HUDEP-2 (cell line): ENCODE measurements around the gene SFSWAP.
"Not testable (repeated sequence)": the region's sequence is repeated elsewhere in the genome, so short reads cannot be mapped to it uniquely, and the experiment has no call there.

Experiments
- DNase-seq, 76 experiments: peaks; one replicate each; lab custom pipeline; 2025; ENCODE audit not compliant: unreplicated experiment in 76 of 76; lab: John Stamatoyannopoulos, UW

SFSWAP gene

DNA sequence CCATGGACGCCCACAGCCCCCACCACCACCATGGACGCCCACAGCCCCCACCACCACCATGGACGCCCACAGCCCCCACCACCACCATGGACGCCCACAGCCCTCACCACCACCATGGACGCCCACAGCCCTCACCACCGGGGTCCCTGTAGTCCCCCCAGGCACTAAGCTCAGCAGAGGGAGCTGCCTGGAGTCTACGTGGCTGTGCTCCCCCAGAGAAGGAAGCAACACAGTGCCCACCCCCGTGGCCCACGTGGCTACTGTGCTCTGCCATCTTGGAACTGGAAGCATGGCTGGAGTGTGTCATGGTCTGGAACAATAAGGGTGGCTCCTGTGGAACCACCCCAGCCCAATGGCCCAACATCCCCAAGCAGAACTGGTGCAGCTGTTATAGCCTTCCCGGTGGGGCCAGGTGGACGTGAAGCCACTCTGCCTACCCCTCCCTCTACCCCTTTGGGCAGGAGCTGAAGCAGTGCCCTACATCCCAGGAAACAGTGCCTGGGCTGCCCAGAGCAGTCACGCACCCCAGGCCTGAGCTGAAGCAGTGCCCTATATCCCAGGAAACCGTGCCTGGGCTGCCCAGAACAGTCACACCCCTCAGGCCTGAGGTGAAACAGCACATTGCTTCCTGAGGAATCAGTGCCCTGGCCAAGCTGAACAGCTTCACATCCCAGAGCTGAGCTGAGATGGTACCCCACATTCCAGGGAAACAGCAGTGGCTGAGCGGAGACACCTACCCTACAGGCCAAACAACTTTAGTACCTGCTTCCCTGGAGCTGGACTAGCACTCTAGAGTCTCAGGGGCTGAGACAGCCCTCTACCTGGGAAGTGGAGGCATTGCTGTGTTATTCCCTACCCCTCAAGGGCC lies 9.0 kb upstream of the SFSWAP start:
- no peak for DNase-seq

DNA sequence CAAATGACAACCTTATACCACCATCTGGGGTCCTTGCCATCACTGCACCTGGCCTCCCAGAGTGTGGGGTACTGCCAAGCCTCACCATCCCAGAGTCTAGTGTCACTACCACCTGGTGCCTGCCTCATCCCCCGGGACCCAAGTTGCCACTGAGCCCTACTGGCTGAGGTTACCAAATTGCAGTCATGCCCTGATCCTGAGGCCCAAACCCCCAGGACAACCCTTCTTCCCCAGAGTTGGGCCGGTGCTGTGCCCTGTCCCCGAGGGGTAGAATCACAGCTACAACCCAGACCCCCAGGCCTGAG lies 8.4 kb upstream of the SFSWAP start:
- DNase-seq, result no peak

DNA sequence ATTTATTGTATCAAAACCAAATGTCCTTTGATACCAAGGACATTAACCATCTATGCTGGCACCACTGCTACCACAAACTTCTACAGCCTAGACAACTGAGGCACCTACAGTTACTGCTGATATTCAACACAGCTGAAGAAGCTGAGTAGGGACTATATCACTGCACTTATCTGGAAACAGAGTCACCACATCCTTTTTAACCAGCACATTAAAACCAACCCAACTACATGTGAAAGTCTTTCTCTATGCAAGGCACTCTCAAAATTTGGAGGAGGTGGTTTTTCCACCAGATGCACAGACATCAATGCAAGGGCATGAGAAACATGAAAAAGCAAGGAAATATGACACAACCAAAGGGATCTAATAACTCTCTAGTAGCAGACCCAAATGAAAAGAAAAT lies 7.7 kb upstream of the SFSWAP start:
- no peak for DNase-seq

DNA sequence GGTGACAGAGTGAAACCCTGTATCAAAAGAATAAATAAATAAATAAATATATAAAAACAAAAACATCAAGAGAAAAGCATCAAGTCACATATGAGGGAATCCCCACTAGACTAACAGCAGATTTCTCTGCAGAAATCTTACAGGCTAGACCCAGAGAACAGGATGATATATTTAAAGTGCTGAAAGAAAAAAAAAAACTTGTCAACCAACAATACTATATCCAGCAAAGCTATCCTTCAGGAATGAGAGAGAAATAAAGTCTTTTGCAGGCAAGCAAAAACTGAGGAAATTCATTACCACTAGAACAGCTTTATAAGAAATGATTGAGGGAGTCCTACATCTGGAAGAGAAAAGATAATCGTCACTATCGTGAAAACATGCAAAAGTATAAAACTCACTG lies 6.4 kb upstream of the SFSWAP start:
- no peak for DNase-seq

DNA sequence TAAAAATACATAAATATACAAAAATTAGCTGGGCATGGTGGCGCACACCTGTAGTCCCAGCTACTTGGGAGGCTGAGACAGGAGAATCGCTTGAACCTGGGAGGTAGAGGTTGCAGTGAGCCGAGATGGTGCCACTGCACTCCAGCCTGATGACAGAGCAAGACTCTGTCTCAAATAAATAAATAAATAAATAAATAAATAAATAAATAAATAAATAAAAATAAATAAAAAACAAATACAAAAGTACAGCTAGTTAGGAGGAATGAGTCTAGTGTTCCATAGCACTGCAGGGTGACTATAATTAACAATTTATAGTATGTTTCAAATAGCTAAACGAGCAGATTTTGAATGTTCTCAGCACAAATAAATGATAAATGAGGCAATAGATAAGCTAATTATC lies 4.2 kb upstream of the SFSWAP start:
- DNase-seq, result not testable (repeated sequence)

DNA sequence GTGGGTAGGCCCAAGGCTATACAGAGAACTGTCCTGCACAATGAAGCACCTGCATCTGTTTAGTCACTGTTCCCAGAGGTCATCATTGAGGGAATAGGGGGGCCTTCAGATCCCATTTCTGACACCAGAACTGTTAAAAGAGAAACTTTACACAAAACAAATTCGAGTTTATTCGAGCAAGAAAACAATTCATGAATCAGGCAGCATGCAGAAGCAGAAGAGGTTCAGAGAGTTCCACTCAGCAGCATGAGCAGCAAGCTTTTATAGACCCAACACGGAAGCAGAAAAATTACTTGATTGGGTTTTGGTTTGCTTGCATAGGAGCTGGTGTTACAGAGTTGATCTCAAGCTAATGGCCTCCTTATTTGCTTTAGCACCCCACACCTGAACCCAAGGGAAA lies 1.7 kb upstream of the SFSWAP start:
- DNase-seq, result no peak

DNA sequence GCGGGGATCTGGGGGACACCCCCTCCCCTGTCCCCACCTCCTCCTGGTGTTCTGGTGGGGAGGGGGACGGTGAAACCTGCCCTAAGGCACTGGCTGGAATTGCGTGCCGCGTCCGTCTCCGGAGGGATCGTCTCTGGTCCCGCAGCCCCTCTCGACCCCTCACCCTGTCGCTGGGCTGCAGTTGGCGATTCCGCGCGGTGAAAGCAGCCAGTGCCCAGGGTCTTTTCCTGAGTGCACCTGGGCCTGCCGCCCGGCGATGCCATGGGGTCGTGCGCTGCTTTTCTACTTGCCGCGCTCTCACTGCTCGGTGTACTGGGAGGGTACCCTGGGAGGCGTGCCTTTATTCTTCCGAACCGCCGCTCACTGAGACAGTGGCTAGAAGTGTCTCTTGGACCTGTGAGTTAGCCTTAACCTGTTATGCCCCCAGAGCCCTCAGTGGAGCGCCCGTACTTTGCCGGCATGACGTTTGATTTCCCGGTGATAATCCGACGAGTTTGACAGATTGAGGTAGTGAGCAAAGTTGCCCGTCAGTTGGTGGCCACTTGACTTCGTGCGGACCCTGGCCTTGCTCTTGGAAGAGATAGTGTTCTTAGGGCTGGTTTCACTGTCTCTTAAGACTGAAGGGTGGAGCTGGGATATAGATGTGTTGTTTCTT lies 788 bp downstream of the SFSWAP start:
- DNase-seq, result peak in 9 of 76 experiments; percentile 2 to 20 (median 8)

DNA sequence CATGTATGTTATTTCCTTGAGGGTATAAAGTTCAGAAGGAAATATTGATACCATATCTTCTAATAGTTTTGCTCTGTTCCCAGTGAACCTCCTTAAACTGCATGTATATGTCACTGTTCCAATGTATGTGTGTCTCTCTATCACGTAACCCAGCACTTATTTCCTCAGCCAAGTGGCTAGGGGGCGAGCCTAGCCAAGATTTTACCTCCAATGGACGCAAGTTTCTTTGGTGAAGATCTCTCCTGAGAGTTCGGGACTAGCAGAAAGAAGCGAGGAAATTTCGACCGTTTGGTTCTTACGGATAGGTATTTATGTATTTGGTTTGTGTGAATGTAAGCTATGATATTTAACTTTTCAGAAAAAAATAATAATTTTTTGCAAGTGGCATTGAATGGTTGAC lies 2.5 kb downstream of the SFSWAP start:
- DNase-seq, result no peak

DNA sequence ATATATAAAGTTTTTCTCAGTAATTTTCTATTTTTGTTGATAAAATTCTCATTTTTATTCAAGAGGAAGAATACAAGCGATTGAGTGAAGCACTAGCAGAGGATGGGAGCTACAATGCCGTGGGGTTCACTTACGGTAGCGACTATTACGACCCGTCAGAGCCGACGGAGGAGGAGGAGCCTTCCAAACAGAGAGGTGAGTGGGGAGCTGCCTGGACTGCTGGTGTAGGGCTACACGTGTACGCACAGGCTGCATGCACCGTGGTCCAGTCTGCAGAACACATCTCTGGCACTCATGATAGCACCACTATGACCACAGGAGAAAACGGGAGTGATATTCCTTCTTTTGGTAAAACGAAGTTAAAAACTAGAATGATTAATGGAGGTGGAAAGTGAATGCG lies 3.9 kb downstream of the SFSWAP start:
- no peak for DNase-seq

DNA sequence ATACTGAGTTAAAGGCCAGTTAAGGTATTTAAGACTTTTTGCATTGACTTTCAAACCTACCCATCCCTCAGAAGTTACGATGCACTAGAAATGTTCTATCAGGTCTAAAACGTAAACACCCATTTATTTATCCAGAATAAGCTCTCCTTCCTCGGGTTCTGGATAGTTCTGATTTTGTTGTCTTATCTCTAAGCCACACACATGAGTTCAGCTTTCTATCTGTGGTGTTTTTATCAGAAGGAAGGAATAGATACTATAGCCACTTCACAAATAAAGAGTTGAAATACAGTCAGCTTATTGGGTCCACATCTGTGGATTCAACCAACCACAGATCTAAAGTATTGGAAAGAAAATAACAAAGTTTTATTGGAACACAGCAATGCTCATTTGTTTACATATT lies 5.4 kb downstream of the SFSWAP start:
- DNase-seq, result peak in 22 of 76 experiments; percentile 4 to 68 (median 24)

DNA sequence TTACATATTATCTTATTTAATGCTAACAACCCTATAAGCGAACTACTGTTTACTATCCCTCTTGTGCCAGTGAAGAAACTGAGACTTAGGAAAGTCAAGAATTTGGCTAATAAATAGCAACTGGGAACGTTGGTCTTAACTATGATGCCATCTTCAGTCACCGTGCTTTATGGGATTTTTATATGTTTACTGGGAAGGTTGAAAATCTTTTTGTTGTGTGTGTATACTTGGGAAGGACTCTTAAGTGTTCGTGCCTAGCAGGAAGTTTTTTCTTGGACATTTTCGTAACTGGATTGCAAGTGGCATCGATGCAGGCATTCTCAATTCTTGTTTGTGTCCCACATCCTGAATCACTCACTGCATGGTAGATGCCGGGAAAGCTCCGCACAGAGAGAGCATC lies 9.4 kb downstream of the SFSWAP start:
- DNase-seq, result no peak

DNA sequence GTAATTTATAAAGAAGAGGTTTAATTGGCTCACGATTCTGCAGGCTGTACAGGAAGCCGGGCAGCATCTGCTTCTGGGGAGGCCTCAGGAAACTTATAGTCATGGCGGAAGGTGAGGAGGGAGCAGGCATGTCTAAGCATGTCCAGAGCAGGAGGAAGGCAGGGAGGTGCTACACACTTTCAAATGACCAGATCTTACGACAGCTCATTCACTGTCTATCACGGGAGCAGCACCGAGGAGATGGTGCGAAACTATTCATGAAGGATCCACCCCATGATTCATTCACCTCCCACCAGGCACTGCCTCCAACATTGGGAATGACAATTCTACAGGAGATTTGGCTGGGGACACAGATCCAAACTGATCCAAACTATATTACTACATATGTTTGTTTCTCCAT lies 10.0 kb downstream of the SFSWAP start:
- no peak for DNase-seq

DNA sequence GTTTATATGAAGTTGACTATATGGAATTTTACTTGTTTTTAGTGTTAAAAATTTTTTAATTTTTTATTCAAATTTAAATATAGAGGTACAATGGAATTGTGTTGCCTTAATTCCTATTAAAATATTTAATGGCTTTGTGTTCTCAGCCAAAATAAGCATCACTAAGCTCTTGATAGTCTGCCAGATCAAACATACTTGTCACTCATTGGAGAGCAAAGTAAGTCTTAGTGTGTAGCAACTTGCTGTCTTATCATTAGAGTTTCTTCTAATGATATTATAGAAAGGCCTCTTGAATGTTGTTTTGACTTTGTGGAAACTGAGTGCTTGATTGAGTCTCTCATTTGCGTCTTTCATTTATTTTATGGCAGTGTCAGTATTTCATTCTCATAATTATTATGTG lies 10.7 kb downstream of the SFSWAP start:
- DNase-seq, result no peak

DNA sequence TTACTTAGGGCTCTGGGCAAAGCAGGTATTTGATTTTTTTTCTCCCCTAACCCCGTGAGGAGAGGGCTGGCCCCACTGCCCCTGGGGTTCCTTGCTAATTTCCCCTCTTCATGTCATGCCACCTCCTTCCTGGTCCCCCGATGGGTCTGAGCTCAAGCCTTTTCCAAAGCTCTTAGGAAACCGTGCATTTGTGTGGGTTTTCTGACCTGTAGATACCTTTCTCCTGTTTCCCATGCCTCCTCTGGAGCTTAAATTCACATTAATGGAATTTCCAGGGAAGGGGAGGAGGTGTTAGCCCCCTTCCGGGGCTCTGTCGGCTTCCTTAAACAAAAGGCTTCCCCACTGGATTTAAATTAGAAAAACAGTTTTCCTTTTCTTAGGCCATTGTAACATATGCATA lies 12.6 kb downstream of the SFSWAP start:
- no peak for DNase-seq

DNA sequence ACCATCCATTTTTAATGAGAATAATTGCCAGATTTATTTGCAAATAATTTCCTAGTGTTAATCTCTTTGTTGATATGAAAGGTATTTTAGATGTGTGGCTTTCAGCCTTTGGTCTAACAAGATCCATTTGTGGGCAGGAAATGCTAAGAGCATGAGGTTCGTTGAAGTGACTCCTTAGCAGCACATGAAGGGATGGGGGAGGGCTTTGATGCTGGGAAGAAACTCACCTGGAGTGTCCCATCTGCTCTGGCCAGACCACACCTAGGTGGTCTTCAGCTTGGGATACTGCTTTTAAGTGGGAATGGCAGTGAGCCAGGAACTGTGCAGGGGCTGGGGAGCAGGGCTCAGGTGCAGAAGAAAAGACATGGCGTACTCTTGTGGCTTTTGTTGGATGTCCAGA lies 13.6 kb downstream of the SFSWAP start:
- DNase-seq, result no peak

DNA sequence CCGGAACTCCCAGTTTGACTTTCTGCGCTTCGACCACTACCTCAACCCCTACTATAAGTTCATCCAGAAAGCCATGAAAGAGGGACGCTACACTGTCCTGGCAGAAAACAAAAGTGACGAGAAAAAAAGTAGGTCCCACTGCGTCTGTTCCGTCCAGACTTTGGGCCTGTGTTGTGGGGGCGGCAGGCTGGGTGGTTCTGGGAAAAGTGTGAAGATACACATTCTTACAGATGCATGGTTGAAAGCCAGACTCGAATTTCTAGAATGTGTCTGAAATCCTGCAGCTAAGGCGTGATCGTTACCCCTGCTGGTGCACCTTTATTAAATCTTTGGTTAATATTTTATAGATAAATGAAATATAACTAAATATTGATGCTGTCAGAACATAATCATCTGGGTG lies 14.6 kb downstream of the SFSWAP start:
- DNase-seq, result no peak

DNA sequence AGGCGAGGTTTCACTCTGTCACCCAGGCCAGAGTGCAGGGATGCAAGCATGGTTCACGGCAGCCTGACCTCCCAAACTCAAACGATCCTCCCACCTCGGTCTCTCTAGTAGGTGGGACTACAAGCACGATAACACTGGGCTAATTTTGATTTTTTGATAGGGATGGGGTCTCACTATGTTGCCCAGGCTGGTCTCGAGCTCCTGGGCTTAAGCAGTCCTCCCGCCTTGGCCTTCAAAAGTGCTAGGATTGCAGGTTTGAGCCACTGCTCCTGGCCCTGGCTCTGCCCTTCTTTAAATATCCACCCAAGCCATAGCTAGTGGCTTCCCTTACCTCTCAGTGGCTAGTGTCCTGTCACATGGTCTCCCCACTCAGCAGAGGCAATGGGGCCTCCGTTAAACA lies 17.8 kb downstream of the SFSWAP start:
- no peak for DNase-seq

DNA sequence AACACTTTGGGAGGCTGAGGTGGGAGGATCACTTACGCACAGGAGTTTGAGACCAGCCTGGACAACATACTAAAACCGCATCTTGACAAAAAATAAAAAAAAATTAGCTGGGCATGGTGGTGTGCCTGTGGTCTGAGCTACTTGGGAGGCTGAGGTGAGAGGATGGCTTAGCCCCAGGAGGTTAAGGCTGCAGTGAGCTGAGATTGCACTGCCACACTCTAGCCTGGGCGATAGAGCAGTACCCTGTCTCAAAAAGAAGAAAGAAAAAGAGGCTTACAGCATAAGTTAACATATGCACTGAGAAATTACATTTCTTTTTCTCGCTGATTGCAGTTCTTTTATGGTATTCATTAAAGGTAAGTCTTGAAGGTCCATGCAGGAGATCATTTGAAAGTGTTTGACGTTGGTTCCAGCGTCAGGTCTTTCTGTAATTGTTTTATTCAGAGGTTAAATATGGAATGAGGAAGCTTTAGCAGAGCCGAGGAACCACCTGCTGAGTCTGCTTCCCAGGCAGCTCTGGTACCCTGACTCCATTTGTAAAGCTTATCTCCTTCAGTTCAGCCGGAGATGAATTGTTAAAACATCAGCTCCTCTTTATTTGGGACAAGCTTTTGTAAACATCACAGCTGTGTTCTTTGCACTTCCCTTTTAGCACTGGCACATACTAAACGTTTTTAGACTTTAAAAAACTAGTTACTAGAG lies 18.5 kb downstream of the SFSWAP start:
- no peak for DNase-seq

DNA sequence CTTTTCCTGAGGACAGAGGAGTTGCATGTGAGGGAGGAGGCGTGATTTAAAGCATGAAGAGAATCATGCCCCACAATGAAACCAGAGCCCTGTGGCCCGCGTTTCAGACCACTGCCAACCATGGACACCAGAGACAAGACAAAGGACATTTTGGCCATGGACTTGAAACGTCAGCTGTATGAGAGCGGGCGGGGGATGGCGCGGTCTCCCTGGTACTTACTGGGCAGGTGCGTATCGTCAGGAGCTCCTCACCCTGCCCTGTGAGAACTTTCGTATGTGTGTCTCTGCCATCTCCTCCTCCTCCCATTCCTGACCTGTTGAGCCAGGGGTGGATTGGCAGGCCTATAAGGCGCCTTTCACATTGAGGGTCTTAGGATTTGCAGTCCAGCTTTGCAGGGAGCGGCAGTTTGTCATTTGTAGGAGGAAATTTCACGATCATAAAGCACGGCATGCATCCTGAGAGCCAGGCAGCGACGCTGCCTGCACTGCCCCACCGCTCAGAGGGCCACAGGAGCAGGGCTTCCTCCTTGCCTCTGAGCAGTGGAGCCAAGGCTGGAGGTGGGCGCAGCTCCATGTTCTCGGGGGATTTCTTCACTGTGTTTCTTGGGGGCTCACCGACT lies 22.2 kb downstream of the SFSWAP start:
- no peak for DNase-seq

DNA sequence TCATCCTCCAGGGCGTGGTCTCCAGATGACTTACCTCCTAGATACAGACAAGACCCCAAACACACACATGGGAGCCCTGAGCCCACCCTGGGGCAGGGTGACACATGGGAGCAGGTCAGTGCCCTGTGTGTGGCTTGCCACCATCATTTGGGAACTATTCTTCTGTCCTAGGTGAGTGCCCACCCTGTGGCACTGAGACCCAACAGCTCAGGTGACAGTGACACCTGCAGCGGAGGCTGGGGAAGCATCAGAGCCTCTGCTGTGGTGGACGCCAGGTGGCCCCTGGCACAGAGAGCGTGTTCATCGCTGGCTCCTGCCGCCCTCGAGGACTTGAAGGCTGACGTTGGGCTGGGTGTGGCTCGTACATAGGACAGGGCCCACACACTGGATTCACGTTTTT lies 23.0 kb downstream of the SFSWAP start:
- DNase-seq, result no peak

DNA sequence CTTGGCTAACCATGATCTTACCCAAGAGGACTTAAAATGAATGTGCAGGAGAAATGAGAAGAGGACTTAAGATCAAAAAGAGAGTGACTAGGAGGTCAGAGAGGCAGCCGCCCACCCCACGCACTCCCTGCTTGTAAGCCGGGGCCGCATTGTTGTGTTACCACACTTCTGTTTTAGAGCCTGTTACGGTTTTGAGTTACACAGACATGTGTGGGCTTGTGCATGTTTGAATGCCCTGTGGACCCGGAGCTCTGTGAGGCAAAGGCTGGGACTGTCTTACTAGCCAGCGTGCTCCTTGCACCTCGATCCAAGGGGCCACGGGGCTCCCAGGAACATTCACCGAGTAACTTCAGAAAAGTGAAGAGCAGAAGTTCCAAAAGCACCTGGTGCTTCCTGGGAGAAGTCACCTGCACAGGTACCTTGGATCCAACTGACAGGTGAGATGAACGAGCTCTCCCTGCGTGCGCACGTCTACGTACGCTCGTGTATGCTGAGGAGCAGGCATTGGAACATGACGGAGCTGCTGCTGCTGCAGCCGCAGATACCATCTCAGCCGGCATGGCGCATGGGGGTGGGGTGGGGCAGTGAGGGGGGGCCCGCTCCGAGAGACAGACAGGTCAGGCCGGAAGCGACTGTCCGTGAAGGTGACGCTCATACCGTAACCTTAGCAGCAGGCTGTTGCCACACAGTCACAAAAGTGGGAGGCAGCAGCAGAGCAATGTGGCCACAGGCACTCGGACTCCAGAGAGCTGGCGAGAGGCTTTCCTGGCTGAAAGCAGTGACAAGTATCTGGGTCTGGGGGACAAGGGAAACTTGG lies 23.7 kb downstream of the SFSWAP start:
- DNase-seq, result no peak
